NCI-H345 treated with DMSO at 0.1 percent for 48 hours (cell line): ENCODE data around the gene PRSS38.
"Not testable (repeated sequence)": the region's sequence is repeated elsewhere in the genome, so short reads cannot be mapped to it uniquely, and the experiment has no call there.

Source experiments
- DNase-seq: peaks from one replicate; lab custom pipeline; 2025; ENCODE audit not compliant: unreplicated experiment; lab: John Stamatoyannopoulos, UW

Gene PRSS38

DNA sequence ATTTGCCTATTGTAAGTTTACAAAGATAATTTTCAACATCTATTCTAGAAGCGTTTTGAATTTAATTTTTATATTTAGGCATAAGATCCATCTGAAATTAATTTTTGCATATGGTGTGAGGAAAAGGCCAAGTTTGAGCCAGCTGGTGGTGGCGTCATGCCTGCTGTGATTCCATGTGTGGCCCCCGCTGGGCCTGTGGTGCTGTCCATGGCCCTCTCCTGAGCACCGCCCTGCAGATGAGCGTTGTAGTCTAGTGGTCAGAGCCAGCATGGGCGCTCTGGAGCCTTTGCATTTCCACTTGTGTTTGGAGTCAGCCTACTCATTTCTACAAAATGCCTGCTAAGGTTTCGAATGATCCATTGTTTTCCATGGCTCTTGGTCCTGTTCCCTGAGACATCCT is 22.7 kb downstream of the PRSS38 start:
- DNase-seq = no peak

DNA sequence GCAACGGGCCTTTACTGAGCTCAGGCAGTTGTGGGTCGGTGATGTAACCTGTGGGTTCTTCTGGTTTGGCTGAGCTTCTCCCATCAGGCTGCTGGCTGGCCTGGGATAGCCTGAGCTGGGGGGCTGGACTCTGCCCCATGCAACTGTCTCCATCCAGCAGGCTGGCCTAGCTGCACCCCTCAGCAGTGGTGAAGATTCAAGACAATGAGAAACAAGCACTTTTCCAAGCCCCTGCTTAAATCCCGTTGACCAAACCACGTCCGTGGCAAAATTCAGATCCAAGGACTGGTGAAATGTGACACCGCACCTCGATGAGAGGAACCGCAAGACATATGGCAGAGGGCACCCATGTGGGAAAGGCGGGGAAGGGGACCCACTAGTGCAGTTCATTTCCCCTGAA is 25.6 kb downstream of the PRSS38 start:
- no peak for DNase-seq

DNA sequence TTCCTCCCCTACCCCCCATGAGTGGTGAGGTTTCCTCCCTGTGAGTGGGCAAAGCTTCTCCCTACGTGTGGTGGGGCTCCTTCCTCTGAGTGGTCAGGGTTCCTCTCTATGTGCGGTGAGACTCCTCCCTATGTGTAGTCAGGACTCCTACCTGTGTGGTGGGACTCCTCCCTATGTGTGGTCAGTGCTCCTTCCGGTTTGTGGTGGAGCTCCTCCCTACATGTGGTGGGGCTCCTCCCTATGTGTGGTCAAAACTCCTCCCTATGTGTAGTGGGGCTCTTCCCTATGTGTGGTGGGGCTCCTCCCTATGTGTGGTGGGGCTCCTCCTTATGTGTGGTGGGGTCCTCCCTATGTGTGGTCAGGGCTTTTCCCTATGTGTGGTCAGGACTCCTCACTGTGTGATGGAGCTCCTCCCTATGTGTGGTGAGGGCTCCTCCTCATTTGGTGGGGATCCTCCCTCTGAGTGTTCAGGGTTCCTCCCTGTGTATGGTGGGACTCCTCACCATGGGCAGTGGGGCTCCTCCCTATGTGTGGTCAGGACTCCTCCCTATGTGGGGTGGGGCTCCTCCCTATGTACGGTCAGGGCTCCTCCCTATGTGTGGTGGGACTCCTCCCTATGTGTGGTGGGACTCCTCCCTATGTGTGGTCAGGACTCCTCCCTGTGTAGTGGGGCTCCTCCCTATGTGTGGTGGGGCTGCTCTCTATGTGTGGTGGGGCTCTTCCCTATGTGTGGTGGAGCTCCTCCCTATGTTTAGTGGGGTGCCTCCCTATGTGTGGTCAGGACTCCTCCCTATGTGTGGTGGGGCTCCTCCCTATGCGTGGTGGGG is 29.1 kb downstream of the PRSS38 start:
- no peak for DNase-seq

DNA sequence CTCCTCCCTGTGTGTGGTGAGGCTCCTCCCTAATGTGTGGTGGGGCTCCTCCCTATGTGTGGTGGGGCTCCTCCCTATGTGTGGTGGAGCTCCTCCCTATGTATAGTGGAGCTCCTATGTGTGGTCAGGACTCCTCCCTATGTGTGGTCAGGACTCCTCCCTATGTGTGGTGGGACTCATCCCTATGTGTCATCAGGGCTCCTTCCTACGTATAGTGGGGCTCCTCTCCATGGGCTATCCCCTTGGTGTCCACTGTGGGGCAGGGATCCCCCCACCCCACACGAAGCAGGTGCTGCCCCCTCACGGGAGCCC is 29.6 kb downstream of the PRSS38 start:
- DNase-seq = no peak

DNA sequence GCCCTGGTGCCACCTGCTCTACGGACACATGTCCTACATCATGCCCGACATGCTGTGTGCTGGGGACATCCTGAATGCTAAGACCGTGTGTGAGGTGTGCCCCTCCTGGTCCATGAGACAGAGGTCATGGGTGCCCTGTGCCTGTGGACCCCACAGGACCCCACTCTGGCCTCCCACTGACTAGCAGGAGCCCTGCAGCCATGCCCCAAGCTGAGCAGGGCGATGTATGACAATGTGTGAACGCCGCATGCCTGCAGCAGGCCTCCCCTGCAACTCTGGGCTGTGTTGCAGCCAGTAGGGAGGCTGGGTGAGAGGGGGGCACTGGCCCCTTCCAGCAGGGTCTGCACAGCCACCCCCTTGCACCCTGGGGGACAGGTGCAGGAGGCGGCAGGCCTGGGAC is 30.0 kb downstream of the PRSS38 start:
- no peak for DNase-seq

DNA sequence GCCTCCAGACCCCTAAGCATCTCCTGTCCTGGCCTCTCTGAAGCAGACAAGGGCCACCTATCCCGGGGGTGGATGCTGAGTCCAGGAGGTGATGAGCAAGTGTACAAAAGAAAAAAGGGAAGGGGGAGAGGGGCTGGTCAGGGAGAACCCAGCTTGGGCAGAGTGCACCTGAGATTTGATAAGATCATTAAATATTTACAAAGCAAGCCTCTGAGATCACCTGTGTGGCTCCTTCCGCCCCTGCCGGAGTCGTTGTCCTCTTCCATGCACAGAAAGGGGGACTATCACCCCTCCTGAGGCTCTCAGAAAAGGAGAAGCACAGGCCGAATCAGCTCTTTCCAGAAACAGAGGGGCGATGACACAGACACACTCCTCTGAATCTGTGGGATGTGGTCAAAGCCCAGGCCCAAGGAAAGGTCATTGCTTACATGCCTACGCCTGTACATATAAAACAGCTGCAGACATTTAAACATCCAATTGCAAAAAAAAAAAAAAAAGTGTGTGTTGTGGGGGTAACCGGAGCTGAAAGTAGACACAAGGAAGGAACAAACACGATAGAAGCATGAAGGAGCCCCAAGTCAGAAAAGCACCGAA is 30.9 kb downstream of the PRSS38 start:
- no peak for DNase-seq

DNA sequence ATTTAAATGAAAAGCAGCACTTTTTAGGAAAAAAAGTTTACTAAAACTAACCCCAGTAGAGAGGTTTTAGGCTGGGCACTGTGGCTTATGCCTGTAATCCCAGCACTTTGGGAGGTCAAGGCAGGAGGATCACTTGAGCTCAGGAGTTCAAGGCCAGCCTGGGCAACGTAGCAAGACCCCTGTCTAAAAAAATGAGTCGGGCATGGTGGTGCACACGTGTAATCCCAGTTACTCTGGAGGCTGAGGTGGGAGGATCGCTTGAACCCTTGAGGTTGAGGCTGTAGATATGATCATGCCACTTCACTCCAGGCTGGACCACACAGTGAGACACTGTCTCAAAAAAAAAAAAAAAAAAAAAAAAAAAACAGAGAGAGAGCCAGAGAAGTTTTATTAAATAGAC is 31.6 kb downstream of the PRSS38 start:
- not testable (repeated sequence) for DNase-seq

DNA sequence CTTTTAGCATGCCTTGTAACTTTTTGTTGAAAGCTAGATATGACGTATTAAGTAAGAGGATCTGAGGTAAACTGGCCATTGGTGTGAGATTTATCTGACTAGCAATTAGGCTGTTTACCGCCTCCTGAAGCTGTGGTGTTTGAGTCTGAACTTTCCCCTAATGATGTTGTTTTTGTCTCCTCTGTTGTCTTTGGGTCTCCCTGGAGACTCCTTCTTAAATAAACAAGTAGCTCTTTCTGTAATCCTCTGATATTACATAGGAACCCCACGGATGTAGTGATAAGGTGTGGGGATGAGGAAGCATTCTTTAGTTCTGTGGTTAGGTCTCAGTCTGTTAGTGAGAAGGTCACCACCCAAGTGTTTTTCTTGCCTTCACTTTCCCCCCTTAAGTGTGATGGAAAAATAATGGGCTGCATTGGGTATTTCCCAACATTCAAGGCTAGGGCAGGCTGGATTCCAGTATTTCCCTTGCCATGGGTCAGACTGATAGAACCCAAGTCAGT is 33.0 kb downstream of the PRSS38 start:
- no peak for DNase-seq

DNA sequence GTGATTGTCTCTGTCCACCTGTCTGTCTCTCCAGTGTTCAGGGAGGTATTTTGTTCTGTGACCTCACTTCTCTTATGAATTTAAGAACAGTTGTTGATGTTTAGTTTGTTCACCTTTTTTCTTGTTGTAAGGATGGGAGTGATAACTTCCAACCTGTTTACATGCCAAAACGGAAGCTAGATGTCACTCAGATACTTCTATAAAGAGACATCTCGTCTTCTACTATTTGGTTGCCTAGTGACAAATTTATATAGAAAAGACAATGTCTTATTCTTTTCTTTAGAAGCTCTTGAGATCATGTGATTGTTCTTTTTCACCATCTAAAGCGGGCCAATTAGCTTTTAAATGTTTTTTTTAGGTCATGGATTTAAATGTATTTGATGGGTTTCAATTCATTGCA is 33.8 kb downstream of the PRSS38 start:
- DNase-seq = no peak

DNA sequence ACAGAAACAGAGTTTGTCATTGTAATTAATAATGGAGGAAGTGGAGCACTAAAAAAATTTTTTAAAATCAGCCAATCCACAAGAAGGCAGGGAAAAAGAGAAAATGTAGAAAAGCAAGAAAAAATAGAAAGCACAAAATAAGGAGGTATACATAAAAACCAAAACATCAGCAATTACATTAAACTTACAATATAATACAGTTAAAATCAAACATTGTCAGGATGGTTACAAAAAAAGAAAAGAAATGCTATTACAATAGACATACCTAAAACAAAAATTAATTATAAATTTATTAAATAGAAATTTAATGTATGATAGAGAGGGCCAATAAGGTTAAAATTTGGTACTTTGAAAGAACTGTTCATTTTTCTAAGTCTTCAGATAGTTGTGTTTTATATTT is 38.7 kb downstream of the PRSS38 start:
- DNase-seq = no peak

DNA sequence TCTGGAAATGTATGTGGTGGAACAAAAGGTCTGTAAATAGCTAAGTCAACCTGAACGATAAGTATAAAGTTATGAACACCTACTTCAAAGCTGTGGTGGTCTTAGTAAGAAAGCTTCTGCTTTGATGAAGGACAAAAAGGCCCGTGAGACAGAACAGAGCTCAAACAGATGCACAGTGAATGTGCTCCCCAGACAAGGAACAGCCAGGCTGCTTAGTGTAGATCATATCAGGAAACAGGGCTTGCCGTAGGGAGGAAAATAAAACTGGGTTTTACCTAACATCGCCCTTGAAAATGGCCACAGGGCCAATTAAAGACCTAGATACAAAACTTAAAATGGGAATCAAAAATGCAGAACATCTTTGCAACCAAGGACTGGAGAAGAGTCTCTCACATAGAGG is 40.2 kb downstream of the PRSS38 start:
- no peak for DNase-seq

DNA sequence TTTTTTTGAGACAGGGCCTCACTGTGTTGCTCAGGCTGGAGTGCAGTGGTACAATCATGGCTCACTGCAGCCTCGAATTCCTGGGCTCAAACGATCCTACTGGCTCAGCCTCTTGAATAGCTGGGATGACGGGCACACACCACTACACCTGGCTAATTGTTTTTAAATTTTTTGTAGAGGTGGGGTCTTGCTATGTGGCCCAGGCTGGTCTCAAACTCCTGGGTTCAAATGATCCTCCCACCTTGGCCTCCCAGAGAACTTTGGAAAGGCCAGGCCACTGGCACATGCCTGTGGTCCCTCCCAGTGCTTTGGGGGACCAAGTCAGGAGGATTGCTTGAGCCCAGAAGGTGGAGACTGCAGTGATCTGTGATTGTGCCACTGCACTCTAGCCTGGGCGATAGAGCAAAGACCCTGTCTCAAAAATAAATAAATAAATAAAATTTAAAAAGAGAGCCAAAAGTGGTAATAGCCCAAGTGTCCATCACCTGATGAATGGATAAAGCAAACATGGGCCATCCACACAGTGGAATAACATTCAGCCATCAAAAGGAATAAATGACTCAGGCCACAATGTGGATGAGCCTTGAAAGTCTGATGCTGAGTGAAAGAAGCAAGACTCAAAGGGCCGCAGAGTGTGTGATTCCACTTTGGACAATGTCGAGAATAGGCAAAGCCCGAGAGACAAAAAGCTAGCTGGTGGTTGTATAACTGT is 40.8 kb downstream of the PRSS38 start:
- no peak for DNase-seq

DNA sequence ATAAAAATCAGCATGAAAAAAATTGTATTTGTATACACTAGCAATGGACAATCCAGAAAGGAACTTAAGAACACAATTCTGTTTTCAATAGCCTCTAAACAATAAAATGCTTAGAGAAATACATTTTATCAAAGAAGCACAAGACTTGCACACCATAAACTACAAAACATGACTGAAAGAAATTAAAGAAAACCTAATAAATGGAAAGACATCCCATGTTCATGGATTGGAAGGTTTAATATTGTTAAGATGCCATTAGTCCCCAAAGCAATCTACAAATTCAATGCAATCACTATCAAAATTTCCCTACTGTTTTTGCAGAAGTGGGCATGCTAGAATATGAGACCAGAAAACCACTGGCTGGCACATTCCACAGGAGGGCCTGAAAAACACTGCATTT is 49.4 kb downstream of the PRSS38 start:
- no peak for DNase-seq

DNA sequence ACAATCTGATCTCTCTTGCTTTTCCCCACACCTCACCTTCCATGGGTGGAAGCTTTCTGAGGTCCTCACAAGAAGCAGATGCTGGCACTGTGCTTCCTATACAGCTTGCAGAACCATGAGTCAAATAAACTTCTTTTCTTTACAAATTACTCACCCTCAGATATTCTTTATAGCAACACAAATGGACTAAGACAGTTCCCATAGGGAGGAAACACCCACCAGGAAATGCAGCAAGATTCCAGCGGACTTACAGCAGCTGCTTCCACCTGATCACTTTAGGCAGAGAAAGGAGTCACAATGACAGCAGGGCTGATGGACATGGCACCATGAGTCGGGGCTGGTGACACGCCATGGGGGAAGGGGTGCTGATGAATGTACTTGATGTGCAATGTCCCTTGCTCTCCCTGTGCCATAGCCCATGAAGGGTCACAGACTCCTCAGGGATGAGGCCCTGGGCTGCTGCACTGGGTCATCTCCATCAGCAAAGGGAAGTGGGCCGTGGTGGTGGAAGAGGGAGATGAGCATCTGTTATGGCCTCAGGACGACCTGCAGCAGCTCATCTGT is 53.9 kb downstream of the PRSS38 start:
- no peak for DNase-seq

DNA sequence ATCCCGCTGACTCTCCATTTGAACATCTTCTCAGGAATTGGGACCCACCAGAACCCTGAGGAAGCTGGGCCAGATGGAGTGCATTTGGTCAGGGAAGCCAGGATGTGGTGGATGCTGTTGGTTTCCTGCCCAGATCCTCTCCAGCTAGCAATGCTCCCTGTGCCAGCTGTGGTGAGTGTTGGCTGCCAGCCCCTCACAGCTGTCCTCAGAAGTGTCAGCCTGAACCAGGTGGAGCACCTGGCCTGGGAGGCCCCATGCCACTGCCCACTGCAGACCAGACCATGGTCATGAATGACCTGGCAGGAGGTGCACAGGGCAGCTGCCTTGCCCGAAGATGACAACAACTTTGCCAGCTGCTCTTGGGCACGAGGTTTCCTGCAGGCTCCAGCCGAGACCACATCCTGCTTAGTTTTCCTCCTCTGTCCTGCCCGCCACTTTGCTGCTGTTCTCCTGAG is 54.4 kb downstream of the PRSS38 start:
- no peak for DNase-seq

DNA sequence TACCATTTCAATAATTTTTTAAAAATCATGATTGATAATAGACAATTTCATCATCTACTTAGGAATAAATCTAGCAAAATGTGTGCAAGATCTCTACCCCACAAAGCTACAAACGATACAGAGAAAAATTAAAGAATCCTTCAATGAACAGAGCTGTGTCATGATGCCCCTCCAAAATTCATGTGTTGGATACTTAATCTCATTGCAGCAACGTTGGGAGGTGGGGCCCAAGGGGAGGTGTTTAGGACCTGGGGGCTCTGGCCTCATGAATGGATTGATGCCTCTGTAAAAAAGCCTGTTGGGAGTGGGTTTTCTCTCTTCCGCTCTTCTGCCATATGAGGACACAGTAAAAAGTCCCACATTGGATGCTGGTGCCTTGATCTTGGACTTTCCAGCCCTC is 54.9 kb downstream of the PRSS38 start:
- no peak for DNase-seq

DNA sequence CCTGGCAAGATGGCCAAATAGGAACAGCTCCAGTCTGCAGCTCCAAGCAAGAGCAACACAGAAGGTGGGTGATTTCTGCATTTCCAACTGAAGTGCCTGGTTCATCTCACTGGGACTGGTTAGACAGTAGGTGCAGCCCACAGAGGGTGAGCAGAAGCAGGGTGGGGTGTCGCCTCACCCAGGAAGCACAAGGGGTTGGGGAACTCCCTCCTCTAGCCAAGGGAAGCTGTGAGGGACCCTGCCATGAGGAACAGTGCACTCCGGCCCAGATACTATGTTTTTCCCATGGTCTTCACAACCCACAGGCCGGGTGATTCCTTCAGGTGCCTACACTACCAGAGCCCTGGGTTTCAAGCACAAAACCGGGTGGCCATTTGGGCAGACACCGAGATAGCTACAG is 56.4 kb downstream of the PRSS38 start:
- not testable (repeated sequence) for DNase-seq

DNA sequence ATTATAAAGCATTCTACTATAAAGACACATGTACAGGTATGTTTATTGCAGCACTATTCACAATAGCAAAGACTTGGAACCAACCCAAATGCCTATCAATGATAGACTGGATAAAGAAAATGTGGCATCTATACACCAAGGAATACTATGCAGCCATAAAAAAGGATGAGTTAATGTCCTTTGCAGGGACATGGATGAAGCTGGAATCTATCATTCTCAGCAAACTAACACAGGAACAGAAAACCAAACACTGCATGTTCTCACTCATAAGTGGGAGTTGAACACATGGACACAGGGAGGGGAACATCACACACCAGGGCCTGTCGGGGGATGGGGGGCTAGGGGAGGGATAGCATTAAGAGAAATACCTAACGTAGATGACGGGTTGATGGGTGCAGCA is 62.3 kb downstream of the PRSS38 start:
- DNase-seq = not testable (repeated sequence)

DNA sequence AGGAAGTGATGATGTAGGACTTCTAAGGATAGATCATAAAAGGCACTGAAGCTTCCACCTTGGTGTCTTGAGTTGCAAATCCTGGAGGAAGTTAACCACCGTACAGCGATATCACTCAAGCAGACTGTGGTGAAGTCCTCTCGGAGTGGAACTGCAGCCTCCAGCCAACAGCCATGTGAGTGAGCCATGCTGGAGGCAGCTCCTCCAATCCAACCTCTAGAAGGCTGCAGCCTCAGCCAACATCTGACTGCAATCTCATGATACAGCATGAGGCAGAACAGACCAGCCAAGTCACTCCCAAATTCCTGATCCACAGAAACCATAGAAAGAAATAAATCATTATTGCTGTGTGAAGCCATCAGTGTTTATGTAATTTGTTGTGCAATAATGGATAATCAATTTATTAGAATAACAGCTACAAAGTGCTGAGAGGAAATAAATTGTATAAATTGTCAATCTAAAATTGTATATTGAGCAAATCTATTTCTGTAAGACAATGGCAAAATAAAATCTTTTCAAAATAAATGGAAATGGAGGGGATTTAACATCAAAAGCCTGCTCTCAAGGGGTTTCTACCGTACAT is 65.0 kb downstream of the PRSS38 start:
- no peak for DNase-seq

DNA sequence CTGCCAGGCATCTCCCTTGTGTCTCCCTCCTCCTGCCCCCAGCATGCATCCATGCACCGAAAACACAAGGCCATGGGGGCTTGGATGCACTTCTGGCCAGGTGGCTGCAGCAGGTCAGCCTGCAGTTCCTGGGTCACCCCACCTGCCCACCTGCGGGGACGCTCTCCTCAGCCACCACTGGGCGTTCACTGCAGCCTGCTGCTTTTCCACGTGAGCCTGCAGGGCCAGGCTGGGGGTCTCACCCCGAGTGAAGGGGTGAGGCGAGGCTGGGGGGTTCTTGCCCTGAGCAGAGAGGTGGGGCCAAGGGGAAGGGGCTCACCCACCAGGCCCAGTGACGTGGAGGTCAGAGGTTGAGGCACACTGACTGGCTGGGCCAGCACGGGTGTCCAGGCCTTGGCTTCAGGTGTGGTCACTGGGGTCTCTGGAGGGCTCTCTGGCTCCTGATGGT is 67.6 kb downstream of the PRSS38 start:
- no peak for DNase-seq

DNA sequence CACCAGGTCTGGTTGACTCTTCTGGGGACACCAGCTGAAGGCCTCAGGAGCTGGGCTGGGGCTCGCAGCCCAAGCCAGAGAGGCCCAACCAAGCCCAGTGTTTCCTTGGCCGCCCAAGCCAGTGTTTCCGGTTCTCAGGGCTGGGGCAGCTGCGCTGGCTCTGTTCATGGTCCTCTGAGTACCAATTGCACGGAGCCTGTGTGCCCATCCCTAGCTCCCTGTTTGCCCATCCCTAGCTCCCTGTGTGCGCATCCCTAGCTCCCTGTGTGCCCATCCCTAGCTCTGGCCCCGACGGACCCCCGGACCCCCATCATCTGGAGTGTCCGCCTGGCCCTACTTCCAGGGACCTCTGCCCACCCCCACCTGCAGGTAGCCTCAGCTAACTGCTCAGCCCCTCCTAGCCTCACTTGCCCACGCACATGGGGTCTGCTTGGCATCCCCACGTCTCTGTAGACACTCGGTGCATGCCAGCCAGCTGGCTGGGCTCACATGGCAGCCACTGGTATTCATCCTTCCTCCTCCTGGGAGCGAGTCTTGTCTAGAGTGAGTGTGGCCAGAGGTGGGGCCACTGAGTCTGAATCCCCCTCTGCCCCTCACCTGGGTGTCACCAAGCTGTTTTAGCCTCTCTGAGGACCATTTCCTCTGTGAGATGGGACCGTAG is 68.3 kb downstream of the PRSS38 start:
- DNase-seq = no peak
